ENCODE data around the gene LYST.

LYST gene

DNA sequence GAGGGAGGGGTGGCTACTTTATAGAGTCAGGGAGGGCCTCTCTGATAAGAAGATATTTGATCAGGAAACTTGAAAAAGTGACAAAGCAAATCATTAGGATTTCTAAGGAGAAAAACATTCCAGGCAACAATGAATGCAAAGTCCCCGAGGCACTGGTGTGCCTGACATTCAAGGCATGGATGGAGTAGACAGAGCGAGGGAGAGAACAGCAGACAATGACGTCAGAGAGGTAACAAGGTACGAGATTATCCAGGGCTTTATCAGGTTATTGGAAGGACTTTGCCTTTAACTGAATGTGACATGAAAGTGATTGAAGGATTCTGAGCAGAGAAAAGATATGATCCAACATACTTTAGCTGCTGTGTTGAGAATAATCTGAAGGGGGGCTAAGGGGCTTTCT is 144.7 kb downstream of the LYST start:
- no peak for TF ChIP-seq EZH2 (IDR thresholded peaks at IDR 0.05; ENCODE audit: borderline replicate concordance, low read length)
- TF ChIP-seq, protein P1, sequence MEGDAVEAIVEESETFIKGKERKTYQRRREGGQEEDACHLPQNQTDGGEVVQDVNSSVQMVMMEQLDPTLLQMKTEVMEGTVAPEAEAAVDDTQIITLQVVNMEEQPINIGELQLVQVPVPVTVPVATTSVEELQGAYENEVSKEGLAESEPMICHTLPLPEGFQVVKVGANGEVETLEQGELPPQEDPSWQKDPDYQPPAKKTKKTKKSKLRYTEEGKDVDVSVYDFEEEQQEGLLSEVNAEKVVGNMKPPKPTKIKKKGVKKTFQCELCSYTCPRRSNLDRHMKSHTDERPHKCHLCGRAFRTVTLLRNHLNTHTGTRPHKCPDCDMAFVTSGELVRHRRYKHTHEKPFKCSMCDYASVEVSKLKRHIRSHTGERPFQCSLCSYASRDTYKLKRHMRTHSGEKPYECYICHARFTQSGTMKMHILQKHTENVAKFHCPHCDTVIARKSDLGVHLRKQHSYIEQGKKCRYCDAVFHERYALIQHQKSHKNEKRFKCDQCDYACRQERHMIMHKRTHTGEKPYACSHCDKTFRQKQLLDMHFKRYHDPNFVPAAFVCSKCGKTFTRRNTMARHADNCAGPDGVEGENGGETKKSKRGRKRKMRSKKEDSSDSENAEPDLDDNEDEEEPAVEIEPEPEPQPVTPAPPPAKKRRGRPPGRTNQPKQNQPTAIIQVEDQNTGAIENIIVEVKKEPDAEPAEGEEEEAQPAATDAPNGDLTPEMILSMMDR (IDR thresholded peaks at IDR 0.05; ENCODE audit: low read length), result no peak
- no peaks in the 10 kb centered on the region for H3K36me3 ChIP-seq (ENCODE audit: insufficient read depth, low read length)
- H3K27me3 ChIP-seq (ENCODE audit: insufficient read depth, low read length), result no peaks in the 10 kb centered on the region
- H3K4me3 ChIP-seq (ENCODE audit: low read depth, low read length, poor library complexity, severe bottlenecking), result no peak overlapping the region
- H2AFZ ChIP-seq (ENCODE audit: low read length), result no peak overlapping the region
- no peak overlapping the region for H3K27ac ChIP-seq (ENCODE audit: low read depth, low read length, poor library complexity, severe bottlenecking)
- H3K4me2 ChIP-seq (ENCODE audit: low read length), result no peak overlapping the region
- H3K9me3 ChIP-seq (ENCODE audit: low read length), result no peaks in the 10 kb centered on the region
- H3K79me2 ChIP-seq (ENCODE audit: insufficient read depth, low read length), result no peaks in the 10 kb centered on the region
- H3K4me1 ChIP-seq (ENCODE audit: insufficient read depth, low read length, severe bottlenecking), result no peaks in the 10 kb centered on the region
- H3K9ac ChIP-seq (ENCODE audit: low read length), result no peak overlapping the region
- no peaks in the 10 kb centered on the region for H3K9me2 ChIP-seq (ENCODE audit: low read depth, low read length)
- H4K20me1 ChIP-seq (ENCODE audit: insufficient read depth, low read length), result no peaks in the 10 kb centered on the region
- H3F3A ChIP-seq (ENCODE audit: insufficient read depth, low read length), result no peaks in the 10 kb centered on the region

DNA sequence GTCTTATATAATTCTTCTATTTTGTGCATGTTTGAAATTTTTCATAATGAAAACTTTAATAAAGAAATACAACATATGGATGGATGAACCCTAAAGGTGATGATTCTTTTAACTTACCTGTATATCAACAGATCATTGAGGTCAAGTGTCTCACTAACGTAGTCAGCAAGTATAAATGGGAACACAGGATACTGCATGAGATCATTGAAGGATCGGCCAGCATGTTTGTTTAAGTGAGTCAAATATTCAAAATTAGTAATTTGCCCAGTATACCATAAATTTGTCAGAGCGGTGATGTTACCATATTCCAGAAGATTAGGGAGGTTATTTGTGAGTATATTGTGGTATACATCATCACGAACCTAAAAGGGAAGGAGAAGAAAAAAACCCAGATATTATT is 146.2 kb downstream of the LYST start:
- Histone ChIP-seq H3K27me3 (ENCODE audit: insufficient read depth, low read length) (no peaks in the 10 kb centered on the region), H3K4me2 (ENCODE audit: low read length) (no peak overlapping the region), H3K9me2 (ENCODE audit: low read depth, low read length) (no peaks in the 10 kb centered on the region)

GRCh38 chr1:235714205-235714897 is 152.4 kb downstream of the LYST start:
- no peaks in the 10 kb centered on the region for H4K20me1 ChIP-seq (ENCODE audit: insufficient read depth, low read length)

More for the DNA sequence above, 146.2 kb downstream of the LYST start:
- H3K4me1 ChIP-seq (ENCODE audit: insufficient read depth, low read length, severe bottlenecking), result no peaks in the 10 kb centered on the region
- no peak overlapping the region for H2AFZ ChIP-seq (ENCODE audit: low read length)
- no peaks in the 10 kb centered on the region for H3F3A ChIP-seq (ENCODE audit: insufficient read depth, low read length)
- no peaks in the 10 kb centered on the region for H3K79me2 ChIP-seq (ENCODE audit: insufficient read depth, low read length)
- no peaks in the 10 kb centered on the region for H4K20me1 ChIP-seq (ENCODE audit: insufficient read depth, low read length)
- H3K27ac ChIP-seq (ENCODE audit: low read depth, low read length, poor library complexity, severe bottlenecking), result no peak overlapping the region
- no peak overlapping the region for H3K4me3 ChIP-seq (ENCODE audit: low read depth, low read length, poor library complexity, severe bottlenecking)
- no peaks in the 10 kb centered on the region for H3K36me3 ChIP-seq (ENCODE audit: insufficient read depth, low read length)
- no peak overlapping the region for H3K9ac ChIP-seq (ENCODE audit: low read length)
- TF ChIP-seq, protein P1 (IDR thresholded peaks at IDR 0.05; ENCODE audit: low read length), result no peak
- TF ChIP-seq EZH2 (IDR thresholded peaks at IDR 0.05; ENCODE audit: borderline replicate concordance, low read length), result no peak
- H3K9me3 ChIP-seq (ENCODE audit: low read length), result no peaks in the 10 kb centered on the region

More at GRCh38 chr1:235714205-235714897, 152.4 kb downstream of the LYST start:
- TF ChIP-seq EZH2 (IDR thresholded peaks at IDR 0.05; ENCODE audit: borderline replicate concordance, low read length), result no peak
- TF ChIP-seq, protein P1 (IDR thresholded peaks at IDR 0.05; ENCODE audit: low read length), result no peak
- H3K9me3 ChIP-seq (ENCODE audit: low read length), result no peaks in the 10 kb centered on the region
- no peak overlapping the region for H3K4me3 ChIP-seq (ENCODE audit: low read depth, low read length, poor library complexity, severe bottlenecking)
- no peaks in the 10 kb centered on the region for H3K9me2 ChIP-seq (ENCODE audit: low read depth, low read length)
- H3F3A ChIP-seq (ENCODE audit: insufficient read depth, low read length), result no peaks in the 10 kb centered on the region
- H3K27me3 ChIP-seq (ENCODE audit: insufficient read depth, low read length), result no peaks in the 10 kb centered on the region
- H3K27ac ChIP-seq (ENCODE audit: low read depth, low read length, poor library complexity, severe bottlenecking), result no peak overlapping the region
- H3K79me2 ChIP-seq (ENCODE audit: insufficient read depth, low read length), result no peaks in the 10 kb centered on the region
- no peaks in the 10 kb centered on the region for H3K36me3 ChIP-seq (ENCODE audit: insufficient read depth, low read length)
- H3K4me1 ChIP-seq (ENCODE audit: insufficient read depth, low read length, severe bottlenecking), result no peaks in the 10 kb centered on the region
- no peak overlapping the region for H3K4me2 ChIP-seq (ENCODE audit: low read length)
- no peak overlapping the region for H2AFZ ChIP-seq (ENCODE audit: low read length)
- no peak overlapping the region for H3K9ac ChIP-seq (ENCODE audit: low read length)

Data from OCI-LY1 (cell line).